ENCODE data around the gene ACOT12. TPM values are rescaled to one million over a fixed set of nuclear protein-coding genes. Genes with fewer than 3 reads are reported as not detected.

Gene ACOT12
- total and polyA plus RNA-seq, 9 of the 15 experiments (the other 6 are each of a cell fraction or from before 2014, with no cell fraction given) = 0.03 TPM; not detected in 8

GRCh38 chr5:81388169-81388568 lies 5.8 kb downstream of the ACOT12 start (continued):
- TF ChIP-seq SIN3A (IDR thresholded peaks at IDR 0.05; ENCODE audit: borderline replicate concordance in 2 of 2, control insufficient read depth in 1 of 2, low read depth in 2 of 2, low read length in 2 of 2) (no peak), MBD2 (IDR thresholded peaks at IDR 0.05; ENCODE audit: borderline replicate concordance, low read depth) (no peak), ZFP30 (CRISPR knock-in tag; IDR thresholded peaks at IDR 0.05; ENCODE audit: borderline replicate concordance) (no peak), ZBTB34 (CRISPR knock-in tag; IDR thresholded peaks at IDR 0.05) (no peak), MAFG (tag; conservative IDR thresholded peaks at IDR 0.05) (no peak), CEBPZ (IDR thresholded peaks at IDR 0.05; ENCODE audit: borderline replicate concordance, low read depth, low read length) (no peak), ZBED1 (IDR thresholded peaks at IDR 0.05) (no peak), FOXP1 (CRISPR knock-in tag; IDR thresholded peaks at IDR 0.05) (no peak), KDM4B (IDR thresholded peaks at IDR 0.05; ENCODE audit: borderline replicate concordance in 2 of 2, low read depth in 1 of 2) (no peak), GATAD2B (IDR thresholded peaks at IDR 0.05; ENCODE audit: borderline replicate concordance) (no peak), LARP7 (IDR thresholded peaks at IDR 0.05) (no peak), SAFB2 (IDR thresholded peaks at IDR 0.05; ENCODE audit: borderline replicate concordance, low read depth, low read length, severe bottlenecking) (no peak), ZNF511 (CRISPR knock-in tag; IDR thresholded peaks at IDR 0.05) (no peak), ZNF740 (CRISPR knock-in tag; IDR thresholded peaks at IDR 0.05) (no peak), ZNF740 (tag; IDR thresholded peaks at IDR 0.05) (no peak), ZNF696 (CRISPR knock-in tag; conservative IDR thresholded peaks at IDR 0.05) (no peak)

All from K562 (cell line).